KMS-11 (cell line): ENCODE data around the gene MEX3C.

Experiments
- H2AFZ ChIP-seq: fragments of 200-600 bp; sonication (generic); 2 replicates; pipeline ENCODE4 v1.6.1; 2016; ENCODE audit warnings: antibody characterized with exemption, mixed run types, low read depth
- H3K27ac ChIP-seq: fragments of 200-600 bp; sonication (generic); 2 replicates; pipeline ENCODE4 v1.6.1; 2016; ENCODE audit warnings: mild to moderate bottlenecking, mixed run types
- H3K27me3 ChIP-seq: fragments of 200-600 bp; sonication (generic); 2 replicates; pipeline ENCODE4 v1.6.1; 2017; ENCODE audit warnings: mild to moderate bottlenecking, low read depth, mixed run types, moderate library complexity; ENCODE audit not compliant: insufficient read depth
- H3K36me3 ChIP-seq: fragments of 200-600 bp; sonication (generic); 2 replicates; pipeline ENCODE4 v1.6.1; 2017; ENCODE audit warnings: mild to moderate bottlenecking, mixed run types; ENCODE audit not compliant: insufficient read depth
- H3K4me1 ChIP-seq: fragments of 200-600 bp; sonication (generic); 2 replicates; pipeline ENCODE4 v1.6.1; 2016; ENCODE audit warnings: mild to moderate bottlenecking, low read depth, mixed run types; ENCODE audit not compliant: poor library complexity, severe bottlenecking
- H3K4me2 ChIP-seq: fragments of 200-600 bp; sonication (generic); 2 replicates; pipeline ENCODE4 v1.7.0; 2016; ENCODE audit warnings: mild to moderate bottlenecking, mixed run types
- H3K4me3 ChIP-seq: fragments of 200-600 bp; sonication (generic); IDR thresholded peaks from 2 replicates; pipeline ENCODE4 v1.6.1; 2017; ENCODE audit warnings: low read depth, low read length, mixed read lengths; ENCODE audit not compliant: insufficient read depth
- H3K79me2 ChIP-seq: fragments of 200-600 bp; sonication (generic); 2 replicates; pipeline ENCODE4 v1.6.1; 2016; ENCODE audit warnings: low read depth, mixed run types; ENCODE audit not compliant: insufficient read depth
- H3K9ac ChIP-seq: fragments of 200-600 bp; sonication (generic); 2 replicates; pipeline ENCODE4 v1.6.1; 2016; ENCODE audit warnings: mild to moderate bottlenecking, mixed run types
- H4K20me1 ChIP-seq: fragments of 200-600 bp; sonication (generic); 2 replicates; pipeline ENCODE4 v1.6.1; 2016; ENCODE audit warnings: mild to moderate bottlenecking, mixed run types; ENCODE audit not compliant: insufficient read depth
- TF ChIP-seq, protein P1 (sequence below): fragments of 200-600 bp; sonication (generic); conservative IDR thresholded peaks from 2 replicates; pipeline ENCODE4 v1.6.1; 2017; ENCODE audit warnings: low read depth, mild to moderate bottlenecking, antibody characterized with exemption, low read length, moderate library complexity, mixed read lengths

Gene MEX3C

DNA sequence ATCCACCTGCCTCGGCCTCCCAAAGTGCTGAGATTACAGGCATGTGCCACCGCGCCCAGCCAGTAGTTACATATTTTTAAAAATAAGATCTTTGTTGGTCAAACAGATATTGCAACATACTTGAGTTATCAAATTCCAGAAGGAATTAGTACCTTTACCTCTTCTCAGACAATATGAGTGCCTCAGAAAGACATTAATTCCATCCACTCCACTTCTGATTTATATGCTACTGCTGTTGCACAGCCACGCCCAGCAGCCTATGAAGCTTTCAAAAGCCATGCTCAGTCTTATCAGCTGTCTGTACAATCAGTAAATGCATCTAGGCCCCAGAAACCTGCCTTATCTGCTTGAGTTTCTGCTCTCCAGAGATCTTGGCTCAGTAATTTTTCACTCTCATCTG lies 47.8 kb downstream of the MEX3C start:
- H3K4me2 ChIP-seq, result no peak overlapping the region
- no peaks in the 10 kb centered on the region for H4K20me1 ChIP-seq
- no peak overlapping the region for H3K27ac ChIP-seq
- no peaks in the 10 kb centered on the region for H3K79me2 ChIP-seq
- H3K9ac ChIP-seq, result no peak overlapping the region
- no peak overlapping the region for H3K4me3 ChIP-seq
- H3K27me3 ChIP-seq, result no peaks in the 10 kb centered on the region
- H3K4me1 ChIP-seq, result peaks cover 50% of the 10 kb centered on the region
- H3K36me3 ChIP-seq, result no peaks in the 10 kb centered on the region
- 0 out of 2 replicates have a peak overlapping the region, but pooled peaks have one; percentile 3 for H2AFZ ChIP-seq
- TF ChIP-seq, protein P1, sequence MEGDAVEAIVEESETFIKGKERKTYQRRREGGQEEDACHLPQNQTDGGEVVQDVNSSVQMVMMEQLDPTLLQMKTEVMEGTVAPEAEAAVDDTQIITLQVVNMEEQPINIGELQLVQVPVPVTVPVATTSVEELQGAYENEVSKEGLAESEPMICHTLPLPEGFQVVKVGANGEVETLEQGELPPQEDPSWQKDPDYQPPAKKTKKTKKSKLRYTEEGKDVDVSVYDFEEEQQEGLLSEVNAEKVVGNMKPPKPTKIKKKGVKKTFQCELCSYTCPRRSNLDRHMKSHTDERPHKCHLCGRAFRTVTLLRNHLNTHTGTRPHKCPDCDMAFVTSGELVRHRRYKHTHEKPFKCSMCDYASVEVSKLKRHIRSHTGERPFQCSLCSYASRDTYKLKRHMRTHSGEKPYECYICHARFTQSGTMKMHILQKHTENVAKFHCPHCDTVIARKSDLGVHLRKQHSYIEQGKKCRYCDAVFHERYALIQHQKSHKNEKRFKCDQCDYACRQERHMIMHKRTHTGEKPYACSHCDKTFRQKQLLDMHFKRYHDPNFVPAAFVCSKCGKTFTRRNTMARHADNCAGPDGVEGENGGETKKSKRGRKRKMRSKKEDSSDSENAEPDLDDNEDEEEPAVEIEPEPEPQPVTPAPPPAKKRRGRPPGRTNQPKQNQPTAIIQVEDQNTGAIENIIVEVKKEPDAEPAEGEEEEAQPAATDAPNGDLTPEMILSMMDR, result no peak

DNA sequence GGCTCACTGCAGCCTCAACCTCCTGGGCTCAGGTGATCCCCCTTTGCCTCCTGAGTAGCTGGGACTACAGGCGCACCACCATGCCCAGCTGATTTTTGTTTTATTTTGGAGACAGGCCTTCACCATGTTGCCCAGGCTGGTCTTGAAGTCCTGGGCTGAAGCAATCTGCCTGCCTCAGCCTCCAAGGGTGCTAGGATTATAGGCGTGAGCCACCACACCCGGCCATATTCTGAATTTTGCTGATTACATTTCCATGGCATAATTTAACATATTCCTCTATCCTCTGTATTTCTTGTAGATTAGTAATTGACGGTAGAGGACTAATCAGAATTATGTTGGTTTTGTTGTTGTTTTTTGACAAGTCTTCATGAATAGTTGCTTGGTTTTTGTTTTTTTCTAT lies 50.6 kb downstream of the MEX3C start:
- no peak overlapping the region for H3K27ac ChIP-seq
- H3K4me2 ChIP-seq, result no peak overlapping the region
- peaks cover 25% of the 10 kb centered on the region for H3K4me1 ChIP-seq
- H3K27me3 ChIP-seq, result no peaks in the 10 kb centered on the region
- H3K36me3 ChIP-seq, result no peaks in the 10 kb centered on the region
- no peak overlapping the region for H3K9ac ChIP-seq
- H3K79me2 ChIP-seq, result no peaks in the 10 kb centered on the region
- no peak overlapping the region for H3K4me3 ChIP-seq
- no peaks in the 10 kb centered on the region for H4K20me1 ChIP-seq
- TF ChIP-seq, protein P1, result no peak
- H2AFZ ChIP-seq, result no peak overlapping the region

DNA sequence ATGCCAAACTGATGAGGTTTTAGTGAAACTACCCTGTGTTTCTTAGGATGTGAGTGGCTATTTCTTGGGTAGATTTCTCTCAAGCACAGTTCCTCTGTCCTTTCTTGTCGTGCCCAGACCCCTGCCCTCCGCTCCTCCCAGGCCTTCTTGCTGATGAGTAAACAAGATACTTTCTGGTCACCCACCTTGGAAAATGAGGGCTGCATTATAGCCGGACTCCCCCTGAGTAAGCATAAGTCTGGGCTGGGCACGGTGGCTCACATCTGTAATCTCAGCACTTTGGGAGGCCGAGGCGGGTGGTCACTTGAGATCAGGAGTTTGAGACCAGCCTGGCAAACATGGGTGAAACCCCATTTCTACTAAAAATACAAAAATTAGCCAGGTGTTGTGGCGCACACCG lies 58.5 kb downstream of the MEX3C start:
- Histone ChIP-seq H3K4me2 (no peak overlapping the region), H3K36me3 (no peaks in the 10 kb centered on the region), H3K9ac (no peak overlapping the region), H3K4me1 (no peaks in the 10 kb centered on the region), H3K4me3 (no peak overlapping the region), H2AFZ (no peak overlapping the region), H4K20me1 (no peaks in the 10 kb centered on the region), H3K27me3 (no peaks in the 10 kb centered on the region), H3K79me2 (no peaks in the 10 kb centered on the region), H3K27ac (no peak overlapping the region)
- TF ChIP-seq, protein P1, result no peak

DNA sequence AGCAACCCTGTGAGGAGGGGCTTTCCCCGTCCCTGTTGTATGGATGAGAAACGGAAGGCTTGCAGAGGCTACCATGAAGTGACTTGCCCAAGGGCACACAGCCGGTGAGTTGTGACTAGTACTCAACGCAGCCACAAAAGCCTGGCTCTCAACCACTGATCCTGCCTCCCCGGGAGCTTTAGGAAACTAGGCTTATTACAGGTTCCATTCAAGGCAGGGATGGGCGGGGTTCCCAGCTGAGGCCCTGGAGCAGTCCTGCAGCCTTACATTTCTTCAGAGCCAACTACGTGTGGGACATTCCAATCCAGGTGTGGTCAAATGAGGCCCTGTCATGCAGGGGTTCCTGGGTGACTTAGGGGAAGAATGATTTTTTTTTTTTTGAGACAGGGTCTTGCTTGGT lies 59.6 kb downstream of the MEX3C start:
- no peaks in the 10 kb centered on the region for H3K4me1 ChIP-seq
- H3K9ac ChIP-seq, result no peak overlapping the region
- H4K20me1 ChIP-seq, result no peaks in the 10 kb centered on the region
- no peaks in the 10 kb centered on the region for H3K79me2 ChIP-seq
- no peaks in the 10 kb centered on the region for H3K36me3 ChIP-seq
- no peak overlapping the region for H3K27ac ChIP-seq
- no peak overlapping the region for H2AFZ ChIP-seq
- H3K27me3 ChIP-seq, result no peaks in the 10 kb centered on the region
- no peak overlapping the region for H3K4me3 ChIP-seq
- TF ChIP-seq, protein P1, result no peak
- H3K4me2 ChIP-seq, result no peak overlapping the region
